Osteocyte (in vitro differentiated cells): ENCODE data around the gene HIVEP3. TPM values are rescaled to one million over a fixed set of nuclear protein-coding genes. Genes with fewer than 3 reads are reported as not detected.

Experiments
- DNase-seq: peaks from one replicate; pipeline ENCODE4 v3.0.0; 2021; ENCODE audit warnings: mixed read lengths; ENCODE audit not compliant: unreplicated experiment; ENCODE audit errors: extremely low spot score
- H3K27ac Mint-ChIP-seq: one replicate; pipeline ENCODE4 v1.8.0; 2021; ENCODE audit warnings: mild to moderate bottlenecking, mixed read lengths; ENCODE audit not compliant: unreplicated experiment
- H3K27me3 Mint-ChIP-seq: one replicate; pipeline ENCODE4 v1.8.0; 2021; ENCODE audit warnings: mixed read lengths; ENCODE audit not compliant: unreplicated experiment
- H3K36me3 Mint-ChIP-seq: one replicate; pipeline ENCODE4 v1.8.0; 2021; ENCODE audit warnings: mixed read lengths; ENCODE audit not compliant: unreplicated experiment
- H3K4me1 Mint-ChIP-seq: one replicate; pipeline ENCODE4 v1.8.0; 2021; ENCODE audit warnings: mixed read lengths; ENCODE audit not compliant: unreplicated experiment
- H3K4me3 Mint-ChIP-seq: one replicate; pipeline ENCODE4 v1.8.0; 2021; ENCODE audit warnings: mild to moderate bottlenecking, moderate library complexity, mixed read lengths; ENCODE audit not compliant: unreplicated experiment
- H3K9me3 Mint-ChIP-seq: one replicate; pipeline ENCODE4 v1.8.0; 2021; ENCODE audit warnings: mixed read lengths; ENCODE audit not compliant: unreplicated experiment
- total RNA-seq: library from RNA; stranded (reverse); gene quantifications from 2 replicates; pipeline ENCODE4 v1.2.1, GENCODE V29; 2021
- TF ChIP-seq, protein P1 (sequence below): fragments of 200-600 bp; sonication (generic); IDR thresholded peaks from 2 replicates; pipeline ENCODE4 v1.5.0; 2021; ENCODE audit warnings: antibody characterized with exemption, mild to moderate bottlenecking, moderate library complexity

HIVEP3 gene
- total RNA-seq, 1 donor from 2014 or later, result 0.97 TPM

DNA sequence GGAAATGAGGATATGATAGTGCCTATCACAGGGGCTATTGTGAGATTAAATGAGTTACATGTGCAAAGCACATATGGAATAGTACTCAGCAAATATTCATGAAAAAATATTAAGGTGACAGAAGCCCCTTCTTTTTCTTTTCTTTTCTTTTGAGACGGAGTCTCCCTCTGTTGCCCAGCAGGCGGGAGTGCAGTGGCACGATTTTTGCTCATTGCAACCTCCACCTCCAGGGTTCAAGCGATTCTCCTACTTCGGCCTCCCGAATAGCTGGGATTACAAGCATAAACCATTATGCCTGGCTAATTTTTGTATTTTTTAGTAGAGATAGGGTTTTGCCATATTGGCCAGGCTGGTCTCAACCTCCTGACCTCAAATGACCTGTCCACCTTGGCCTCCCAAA lies 139.4 kb downstream of the HIVEP3 start:
- Mint-ChIP-seq H3K27ac (no peak overlapping the region), H3K9me3 (no peaks in the 10 kb centered on the region), H3K4me1 (peaks cover 10% of the 10 kb centered on the region), H3K27me3 (no peaks in the 10 kb centered on the region), H3K4me3 (no peak overlapping the region), H3K36me3 (no peaks in the 10 kb centered on the region)
- TF ChIP-seq, protein P1, sequence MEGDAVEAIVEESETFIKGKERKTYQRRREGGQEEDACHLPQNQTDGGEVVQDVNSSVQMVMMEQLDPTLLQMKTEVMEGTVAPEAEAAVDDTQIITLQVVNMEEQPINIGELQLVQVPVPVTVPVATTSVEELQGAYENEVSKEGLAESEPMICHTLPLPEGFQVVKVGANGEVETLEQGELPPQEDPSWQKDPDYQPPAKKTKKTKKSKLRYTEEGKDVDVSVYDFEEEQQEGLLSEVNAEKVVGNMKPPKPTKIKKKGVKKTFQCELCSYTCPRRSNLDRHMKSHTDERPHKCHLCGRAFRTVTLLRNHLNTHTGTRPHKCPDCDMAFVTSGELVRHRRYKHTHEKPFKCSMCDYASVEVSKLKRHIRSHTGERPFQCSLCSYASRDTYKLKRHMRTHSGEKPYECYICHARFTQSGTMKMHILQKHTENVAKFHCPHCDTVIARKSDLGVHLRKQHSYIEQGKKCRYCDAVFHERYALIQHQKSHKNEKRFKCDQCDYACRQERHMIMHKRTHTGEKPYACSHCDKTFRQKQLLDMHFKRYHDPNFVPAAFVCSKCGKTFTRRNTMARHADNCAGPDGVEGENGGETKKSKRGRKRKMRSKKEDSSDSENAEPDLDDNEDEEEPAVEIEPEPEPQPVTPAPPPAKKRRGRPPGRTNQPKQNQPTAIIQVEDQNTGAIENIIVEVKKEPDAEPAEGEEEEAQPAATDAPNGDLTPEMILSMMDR, result peak; percentile 27
- no peak for DNase-seq

DNA sequence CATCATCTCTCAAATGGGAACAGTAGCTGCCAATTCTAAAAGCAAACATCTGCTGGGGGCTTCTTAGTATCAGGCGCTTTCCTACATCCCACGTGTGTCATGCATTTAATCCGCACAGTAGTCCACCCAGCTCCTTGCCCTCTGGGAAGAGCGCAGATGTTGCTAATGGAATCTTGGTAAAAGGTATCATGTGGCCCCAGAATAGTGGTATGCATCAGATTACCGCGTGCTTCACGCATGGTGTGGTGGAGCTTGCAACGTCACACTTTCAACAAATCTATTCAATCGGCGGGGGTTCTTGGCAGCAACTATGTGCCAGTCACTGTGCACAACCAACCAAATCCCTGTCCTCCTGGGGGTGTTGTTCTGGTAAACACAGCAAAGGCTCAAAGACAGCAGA lies 141.0 kb downstream of the HIVEP3 start:
- peaks cover 2% of the 10 kb centered on the region for H3K4me1 Mint-ChIP-seq
- H3K27ac Mint-ChIP-seq, result no peak overlapping the region
- no peaks in the 10 kb centered on the region for H3K36me3 Mint-ChIP-seq
- H3K27me3 Mint-ChIP-seq, result no peaks in the 10 kb centered on the region
- no peak overlapping the region for H3K4me3 Mint-ChIP-seq
- TF ChIP-seq, protein P1, result no peak
- H3K9me3 Mint-ChIP-seq, result no peaks in the 10 kb centered on the region
- DNase-seq, result no peak

DNA sequence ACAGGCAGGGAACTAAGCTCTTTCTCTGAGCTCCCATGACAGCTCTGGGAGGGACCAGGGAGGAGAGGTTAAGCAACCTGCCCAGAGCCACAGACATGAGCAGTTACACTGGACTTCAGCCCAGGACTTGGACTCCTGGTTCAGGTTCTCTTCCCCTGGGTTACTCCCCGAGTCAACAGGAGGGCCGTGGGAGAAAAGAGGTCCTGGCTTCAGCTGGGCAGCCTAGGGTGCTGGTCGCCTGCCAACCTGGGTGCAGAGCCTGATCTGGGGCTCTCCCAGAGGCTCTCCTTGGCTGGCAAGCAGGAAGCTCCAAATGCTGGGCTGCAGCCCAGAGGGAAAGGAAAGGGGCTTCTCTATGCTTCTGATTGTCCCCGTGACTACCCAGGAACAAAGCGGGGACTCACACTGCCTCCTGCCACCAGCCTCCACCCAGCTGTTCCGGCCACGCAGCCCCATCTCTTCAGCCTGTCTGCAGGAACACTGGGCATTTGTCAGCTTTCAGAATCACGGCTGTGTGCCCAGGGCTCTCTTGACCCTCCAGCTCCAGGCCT lies 141.8 kb downstream of the HIVEP3 start:
- H3K4me3 Mint-ChIP-seq, result no peak overlapping the region

DNA sequence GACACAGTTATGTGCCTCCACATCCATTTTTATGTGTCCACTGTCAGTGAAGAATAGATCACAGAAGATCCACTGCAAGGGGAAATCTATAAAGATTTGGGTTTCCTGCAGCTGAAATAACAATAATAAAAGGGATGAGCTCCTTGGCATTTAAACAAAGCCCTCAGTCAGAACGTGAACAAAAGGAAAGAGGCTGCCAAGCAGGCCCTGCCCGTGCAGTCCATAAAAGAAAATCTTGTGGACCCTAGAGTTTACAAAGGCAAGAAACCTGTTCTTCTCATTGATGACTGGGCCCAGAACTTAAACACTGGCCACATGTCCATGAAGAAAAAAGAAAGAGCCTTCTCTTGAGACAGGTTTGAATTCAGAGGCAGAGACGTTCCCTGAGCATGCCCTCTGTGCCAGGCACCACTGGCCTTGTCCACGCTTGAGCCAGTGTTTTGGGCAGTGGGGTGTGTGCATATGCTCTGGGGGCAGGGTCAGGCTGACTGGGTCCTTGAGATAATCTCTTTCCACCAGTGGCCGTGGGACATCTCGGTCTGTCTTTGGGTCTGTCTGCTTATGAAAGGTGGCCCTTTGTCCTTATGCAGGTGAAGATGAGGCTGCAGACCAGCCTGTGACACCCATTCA lies 142.7 kb downstream of the HIVEP3 start:
- H3K27ac Mint-ChIP-seq, result no peak overlapping the region
- TF ChIP-seq, protein P1, result no peak
- H3K4me1 Mint-ChIP-seq, result peaks cover 12% of the 10 kb centered on the region
- no peaks in the 10 kb centered on the region for H3K36me3 Mint-ChIP-seq
- no peak overlapping the region for H3K4me3 Mint-ChIP-seq
- no peaks in the 10 kb centered on the region for H3K9me3 Mint-ChIP-seq
- H3K27me3 Mint-ChIP-seq, result no peaks in the 10 kb centered on the region
- no peak for DNase-seq

More for the DNA sequence above, 141.8 kb downstream of the HIVEP3 start:
- DNase-seq, result no peak
- H3K9me3 Mint-ChIP-seq, result no peaks in the 10 kb centered on the region
- TF ChIP-seq, protein P1, result no peak
- no peaks in the 10 kb centered on the region for H3K27me3 Mint-ChIP-seq
- peaks cover 4% of the 10 kb centered on the region for H3K4me1 Mint-ChIP-seq
- H3K27ac Mint-ChIP-seq, result no peak overlapping the region
- no peaks in the 10 kb centered on the region for H3K36me3 Mint-ChIP-seq

DNA sequence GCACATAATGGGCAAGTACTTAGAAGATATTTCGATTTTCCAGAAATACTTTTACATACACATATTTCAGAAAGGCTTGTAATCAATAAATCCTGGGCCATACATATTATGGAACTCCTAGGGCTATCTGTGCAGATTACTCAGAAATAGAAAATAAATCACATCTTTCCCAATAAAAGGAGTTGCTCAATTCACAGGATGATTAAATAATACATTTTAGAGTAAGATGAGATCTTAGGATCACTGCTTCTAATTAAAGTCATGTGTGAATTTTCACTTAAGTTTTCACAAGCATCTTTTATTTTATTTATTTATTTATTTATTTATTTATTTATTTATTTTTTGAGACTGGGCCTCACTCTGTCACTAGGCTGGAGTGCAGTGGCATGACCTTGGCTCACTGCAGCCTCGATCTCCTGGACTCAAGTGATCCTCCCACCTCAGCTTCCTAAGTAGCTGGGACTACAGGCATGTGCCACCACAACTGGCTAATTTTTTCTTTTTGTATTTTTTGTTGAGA lies 144.2 kb downstream of the HIVEP3 start:
- Mint-ChIP-seq H3K36me3 (no peaks in the 10 kb centered on the region), H3K9me3 (no peaks in the 10 kb centered on the region), H3K27me3 (no peaks in the 10 kb centered on the region), H3K4me3 (no peak overlapping the region), H3K27ac (no peak overlapping the region), H3K4me1 (peaks cover 12% of the 10 kb centered on the region)
- TF ChIP-seq, protein P1, result no peak
- no peak for DNase-seq
